ENCODE measurements around the gene RC3H1. TPM values are rescaled to one million over a fixed set of nuclear protein-coding genes. Genes with fewer than 3 reads are reported as not detected.
"Not testable (repeated sequence)": the region's sequence is repeated elsewhere in the genome, so short reads cannot be mapped to it uniquely, and the experiment has no call there.

RC3H1 gene
- polyA plus RNA-seq, 1 donor: 9.5 TPM

- no peak for DNase-seq (ENCODE audit: low read depth)
Measured at GRCh38 chr1:174021591-174022079, 522 bp downstream of the RC3H1 start.

GRCh38 chr1:174018565-174018964 lies 3.6 kb downstream of the RC3H1 start:
- no peak for DNase-seq (ENCODE audit: low read depth)

DNA sequence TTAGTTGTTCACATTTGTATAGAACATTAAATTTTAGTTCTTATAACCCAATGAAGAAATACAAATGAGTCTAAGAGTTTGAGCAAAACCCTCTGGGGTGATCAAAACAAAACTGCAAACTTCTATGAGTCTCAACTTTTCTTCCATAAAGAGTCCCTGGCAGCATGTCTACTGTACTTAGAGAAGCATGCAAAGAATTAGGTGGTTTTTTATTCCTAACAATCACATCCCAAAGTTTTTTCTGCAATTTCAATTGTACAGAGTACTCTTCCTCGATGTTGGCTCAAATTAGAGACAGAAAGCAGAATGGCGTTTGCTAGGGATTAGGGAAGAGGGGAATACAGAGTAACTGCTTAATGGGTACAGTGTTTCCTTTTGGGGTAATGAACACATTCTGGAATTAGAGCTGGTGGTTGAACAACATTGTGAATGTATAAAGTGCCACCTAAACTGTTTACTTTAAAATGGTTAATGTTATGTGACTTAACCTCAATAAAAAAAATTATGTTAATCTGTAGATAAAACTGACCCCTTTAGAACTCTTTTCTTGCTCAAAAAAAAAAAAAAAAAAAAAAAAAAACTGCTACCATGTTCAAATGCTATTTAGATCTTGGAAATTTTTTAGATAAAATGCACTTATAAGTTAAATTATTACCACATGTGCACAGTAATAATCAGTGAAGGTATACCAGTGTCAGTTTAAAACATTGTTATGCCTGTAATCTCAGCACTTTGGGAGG lies 4.8 kb downstream of the RC3H1 start:
- DNase-seq (ENCODE audit: low read depth): no peak

DNA sequence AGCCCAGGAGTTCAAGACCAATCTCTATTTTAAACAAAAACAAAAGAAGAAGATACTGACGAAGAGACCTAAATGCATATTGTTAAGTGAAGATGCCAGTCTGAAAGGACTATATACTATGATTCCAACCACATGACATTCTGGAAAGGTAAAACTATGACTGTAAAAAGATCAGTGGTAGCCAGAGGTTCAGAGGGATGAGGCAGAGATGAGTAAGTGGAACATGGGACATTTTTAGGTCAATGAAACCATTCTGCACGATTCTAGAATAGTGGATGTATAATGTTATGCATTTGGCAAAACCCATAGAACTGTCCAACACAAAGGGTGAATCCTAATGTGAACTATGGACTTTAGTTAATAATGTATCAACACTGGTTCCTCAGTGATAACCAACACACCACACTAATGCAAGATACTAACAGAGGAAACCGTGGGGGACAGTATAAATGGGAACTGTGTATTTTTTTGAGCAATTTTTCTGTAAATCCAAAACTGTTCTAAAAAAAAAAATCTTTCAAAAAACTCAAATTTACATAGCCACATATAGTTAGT lies 8.2 kb downstream of the RC3H1 start:
- no peak for DNase-seq (ENCODE audit: low read depth)

- DNase-seq (ENCODE audit: low read depth): no peak
Measured at GRCh38 chr1:174008979-174009378, 13.2 kb downstream of the RC3H1 start.

DNA sequence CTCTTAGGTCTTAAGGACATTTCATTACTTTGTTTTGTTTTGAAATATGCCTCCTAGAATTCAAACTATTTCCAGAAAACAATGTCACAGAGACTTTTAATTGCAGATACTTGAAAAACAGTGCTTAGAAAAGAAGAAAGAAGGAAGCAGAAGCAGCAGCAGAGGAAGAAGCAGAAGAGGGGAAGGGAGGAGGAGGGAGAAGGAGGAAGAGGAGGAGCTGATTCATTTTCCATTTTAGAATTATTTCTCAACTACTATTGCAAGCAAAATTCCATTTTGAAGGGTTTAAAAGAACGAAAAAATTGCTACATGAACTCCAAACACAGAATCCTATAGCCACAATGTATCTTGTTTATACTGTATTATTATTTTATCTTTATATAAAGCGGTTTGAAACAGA lies 13.9 kb downstream of the RC3H1 start:
- DNase-seq (ENCODE audit: low read depth): no peak

DNA sequence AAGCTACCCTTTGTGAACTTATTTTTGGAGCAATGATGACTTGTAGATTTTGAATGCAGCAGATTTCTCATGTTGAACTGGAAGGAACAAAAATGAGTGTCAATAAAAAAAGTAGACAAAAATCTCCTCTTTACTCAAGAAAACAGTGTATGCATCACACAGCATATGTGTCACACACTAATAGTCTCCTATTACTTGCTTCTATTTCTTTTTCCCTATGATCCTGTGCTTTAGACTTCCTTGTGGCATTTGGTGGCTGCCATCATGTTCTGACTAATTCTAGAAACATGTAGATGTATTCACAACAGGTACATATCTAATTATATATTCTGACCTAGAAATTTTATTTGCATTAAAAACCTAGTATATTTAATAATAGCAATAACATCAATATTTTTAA lies 14.3 kb downstream of the RC3H1 start:
- no peak for DNase-seq (ENCODE audit: low read depth)

- DNase-seq (ENCODE audit: low read depth): no peak
Measured at GRCh38 chr1:174005032-174005431, 17.1 kb downstream of the RC3H1 start.

GRCh38 chr1:174003867-174004266 lies 18.3 kb downstream of the RC3H1 start:
- DNase-seq (ENCODE audit: low read depth): no peak

GRCh38 chr1:174001573-174001972 lies 20.6 kb downstream of the RC3H1 start:
- no peak for DNase-seq (ENCODE audit: low read depth)

- no peak for DNase-seq (ENCODE audit: low read depth)
Measured at GRCh38 chr1:174000371-174000770, 21.8 kb downstream of the RC3H1 start.

DNA sequence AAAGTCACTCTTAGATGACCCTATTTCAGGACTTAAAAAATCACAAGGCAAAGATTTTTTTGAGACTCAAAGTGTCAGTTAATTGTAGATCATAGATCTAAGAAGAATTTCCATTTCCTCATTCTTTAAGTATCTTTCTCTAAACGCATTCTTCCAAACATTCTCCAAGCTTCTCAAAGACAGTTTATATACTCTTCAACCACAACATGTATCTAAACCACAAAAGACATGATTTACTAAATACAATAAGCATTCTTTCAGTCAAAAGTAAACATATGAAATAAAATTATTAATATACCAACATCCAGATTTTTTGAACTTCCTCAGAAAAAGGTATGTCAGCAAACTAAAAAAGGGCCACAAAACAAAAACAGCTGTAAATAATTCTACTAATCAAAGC lies 24.4 kb downstream of the RC3H1 start:
- no peak for DNase-seq (ENCODE audit: low read depth)

- DNase-seq (ENCODE audit: low read depth): no peak
Measured at GRCh38 chr1:173996995-173997394, 25.2 kb downstream of the RC3H1 start.

- DNase-seq (ENCODE audit: low read depth): no peak
Measured at GRCh38 chr1:173995475-173995874, 26.7 kb downstream of the RC3H1 start.

GRCh38 chr1:173993948-173994347 lies 28.2 kb downstream of the RC3H1 start:
- not testable (repeated sequence) for DNase-seq (ENCODE audit: low read depth)

- DNase-seq (ENCODE audit: low read depth): no peak
Measured at GRCh38 chr1:173988068-173988467, 34.1 kb downstream of the RC3H1 start.

DNA sequence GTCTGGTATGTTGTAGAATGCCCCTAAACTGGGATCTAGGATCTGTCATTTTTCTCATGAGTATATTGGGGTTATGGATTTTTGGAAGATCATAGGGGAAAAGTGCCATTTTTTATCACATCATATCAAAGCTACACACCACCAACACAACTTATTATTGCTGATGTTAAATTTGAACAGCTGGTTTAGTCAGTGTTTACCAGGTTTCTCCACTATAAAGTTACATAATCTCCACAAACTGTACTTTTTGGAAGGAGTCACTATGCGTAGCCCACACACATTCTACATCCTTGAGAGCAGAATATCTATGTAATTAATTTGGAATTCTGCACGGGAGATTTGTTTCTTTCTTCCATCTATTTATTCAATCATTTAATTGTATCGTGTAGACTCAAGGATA lies 35.2 kb downstream of the RC3H1 start:
- DNase-seq (ENCODE audit: low read depth): no peak

DNA sequence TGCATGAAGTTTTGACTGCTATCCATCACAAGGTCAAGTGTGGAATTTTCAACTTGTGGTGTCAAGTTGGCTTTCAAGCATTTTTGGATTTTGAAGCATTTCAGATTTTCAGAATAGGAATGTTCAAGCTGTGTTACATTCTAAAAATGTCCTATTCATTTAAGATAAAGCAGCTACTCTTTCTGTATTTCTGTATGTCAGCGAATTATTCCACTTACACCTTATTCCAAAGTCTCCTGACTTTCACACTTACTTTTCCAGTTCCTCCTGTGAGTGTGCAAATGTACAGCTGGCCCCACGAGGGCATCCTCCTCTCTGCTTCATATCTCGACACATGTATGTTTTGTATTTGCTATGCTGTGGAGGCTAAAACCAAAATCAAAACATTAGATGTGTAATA lies 51.9 kb downstream of the RC3H1 start:
- DNase-seq (ENCODE audit: low read depth): no peak

DNA sequence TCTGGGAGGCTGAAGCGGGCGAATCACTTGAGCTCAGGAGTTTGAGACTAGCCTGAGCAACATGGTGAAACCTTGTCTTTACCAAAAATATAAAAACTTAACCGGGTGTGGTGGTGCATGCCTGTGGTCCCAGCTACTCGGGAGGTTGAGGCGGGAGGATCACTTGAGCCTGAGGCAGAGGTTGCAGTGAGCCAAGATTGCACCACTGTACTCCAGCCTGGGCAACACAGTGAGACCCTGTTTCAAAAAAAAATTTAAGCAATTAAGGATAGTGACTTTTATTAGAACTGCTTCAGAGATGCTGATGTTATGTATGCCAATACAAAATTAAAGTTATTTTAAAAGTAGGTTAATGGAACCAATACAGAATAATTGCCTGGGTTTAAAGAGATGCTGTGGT lies 56.3 kb downstream of the RC3H1 start:
- DNase-seq (ENCODE audit: low read depth): not testable (repeated sequence)

DNA sequence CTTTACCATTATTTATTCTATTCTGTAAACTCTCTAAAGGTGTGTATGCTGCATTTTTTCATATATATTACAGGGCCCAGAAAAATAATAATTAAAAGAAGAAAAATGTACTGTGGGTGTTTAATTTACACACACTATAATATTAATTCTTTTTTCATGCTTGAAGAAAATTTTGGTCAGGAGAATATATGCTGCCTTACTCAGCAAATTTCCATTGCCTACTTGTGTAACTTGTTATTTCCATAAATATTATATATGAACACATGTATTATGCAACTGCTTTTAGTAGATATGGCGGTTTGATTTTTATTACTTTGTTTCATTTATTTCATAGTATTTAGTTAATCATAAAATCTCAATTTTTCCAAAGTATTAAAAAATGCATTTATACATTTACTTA lies 58.7 kb downstream of the RC3H1 start:
- no peak for DNase-seq (ENCODE audit: low read depth)

- DNase-seq (ENCODE audit: low read depth): no peak
Measured at GRCh38 chr1:173960625-173961024, 61.5 kb downstream of the RC3H1 start.

DNA sequence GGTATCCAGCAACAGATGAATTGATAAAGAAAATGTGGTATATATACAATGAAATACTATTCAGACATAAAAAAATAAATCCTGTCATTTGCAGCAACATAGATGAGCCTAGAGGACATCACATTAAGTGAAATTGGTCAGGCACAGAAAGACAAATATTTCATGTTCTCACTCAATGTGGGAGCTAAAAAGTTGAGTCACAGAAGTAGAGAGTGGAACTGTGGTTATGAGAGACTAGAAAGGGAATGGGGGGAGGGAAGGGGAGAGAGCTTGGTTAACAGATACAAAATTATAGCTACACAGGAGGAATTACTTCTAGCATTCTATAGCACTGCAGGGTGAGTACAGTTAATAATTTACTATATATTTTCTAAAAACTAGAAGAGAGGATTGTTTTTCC lies 68.0 kb downstream of the RC3H1 start:
- no peak for DNase-seq (ENCODE audit: low read depth)

DNA sequence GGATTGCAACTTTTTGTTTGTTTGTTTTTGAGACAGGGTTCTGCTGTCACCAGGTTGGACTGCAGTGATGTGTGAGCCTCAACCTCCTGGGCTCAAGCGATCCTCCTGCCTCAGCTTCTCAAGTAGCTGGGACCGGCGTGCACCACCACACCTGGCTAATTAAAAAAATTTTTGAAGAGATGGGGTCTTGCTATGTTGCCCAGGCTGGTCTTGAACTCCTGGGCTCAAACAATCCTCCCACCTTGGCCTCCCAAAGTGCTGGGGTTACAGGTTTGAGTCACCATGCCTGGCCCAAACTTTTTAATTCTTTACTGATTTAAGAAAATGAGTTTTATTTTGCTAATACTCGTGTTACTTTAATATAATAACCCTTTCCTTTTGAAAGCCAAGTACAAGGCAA lies 73.6 kb downstream of the RC3H1 start:
- DNase-seq (ENCODE audit: low read depth): no peak
